ENCODE results near the gene MRC2. TPM values are rescaled to one million over a fixed set of nuclear protein-coding genes. Genes with fewer than 3 reads are reported as not detected.

MRC2 gene
- polyA plus RNA-seq, 1 experiment, result 271 TPM

DNA sequence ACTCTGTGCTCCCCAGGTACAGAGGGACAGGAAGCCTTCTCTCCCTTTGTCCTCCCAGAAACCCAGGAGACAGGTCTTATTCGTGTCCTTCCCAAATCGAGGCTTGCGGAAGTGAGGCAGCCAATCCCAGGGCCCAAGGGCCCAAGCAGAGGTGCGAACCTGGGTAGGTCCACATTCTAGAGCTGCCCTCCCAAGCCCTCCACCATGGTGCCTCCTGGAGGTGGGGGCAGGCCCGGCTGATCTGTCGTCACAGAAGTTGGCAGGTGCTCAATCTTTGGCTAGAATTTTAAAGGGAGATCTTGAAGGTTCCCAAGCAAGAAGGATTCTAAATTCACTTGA, 21.5 kb downstream of the MRC2 start:
- Histone ChIP-seq H3K27me3 (ENCODE audit: control insufficient read depth, insufficient read depth, low read length) (no peaks in the 10 kb centered on the region), H3K4me3 (ENCODE audit: low read depth, low read length) (no peak overlapping the region), H3K36me3 (ENCODE audit: control insufficient read depth, insufficient read depth, low read length) (peaks cover 3% of the 10 kb centered on the region)
- ChIA-PET CTCF (interaction anchor here (0.6 to 1.4 kb wide), 4 partner anchors 10 to 96 kb away, joined by 3 to 5 read pairs (median 4); no protein-coding TSS in a partner anchor), POLR2A (no interaction called here)
- no peak for DNase-seq (ENCODE audit: low read depth)
- TF ChIP-seq, protein P1, sequence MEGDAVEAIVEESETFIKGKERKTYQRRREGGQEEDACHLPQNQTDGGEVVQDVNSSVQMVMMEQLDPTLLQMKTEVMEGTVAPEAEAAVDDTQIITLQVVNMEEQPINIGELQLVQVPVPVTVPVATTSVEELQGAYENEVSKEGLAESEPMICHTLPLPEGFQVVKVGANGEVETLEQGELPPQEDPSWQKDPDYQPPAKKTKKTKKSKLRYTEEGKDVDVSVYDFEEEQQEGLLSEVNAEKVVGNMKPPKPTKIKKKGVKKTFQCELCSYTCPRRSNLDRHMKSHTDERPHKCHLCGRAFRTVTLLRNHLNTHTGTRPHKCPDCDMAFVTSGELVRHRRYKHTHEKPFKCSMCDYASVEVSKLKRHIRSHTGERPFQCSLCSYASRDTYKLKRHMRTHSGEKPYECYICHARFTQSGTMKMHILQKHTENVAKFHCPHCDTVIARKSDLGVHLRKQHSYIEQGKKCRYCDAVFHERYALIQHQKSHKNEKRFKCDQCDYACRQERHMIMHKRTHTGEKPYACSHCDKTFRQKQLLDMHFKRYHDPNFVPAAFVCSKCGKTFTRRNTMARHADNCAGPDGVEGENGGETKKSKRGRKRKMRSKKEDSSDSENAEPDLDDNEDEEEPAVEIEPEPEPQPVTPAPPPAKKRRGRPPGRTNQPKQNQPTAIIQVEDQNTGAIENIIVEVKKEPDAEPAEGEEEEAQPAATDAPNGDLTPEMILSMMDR (IDR thresholded peaks at IDR 0.05; ENCODE audit: insufficient read depth, low read depth, low read length), result no peak

DNA sequence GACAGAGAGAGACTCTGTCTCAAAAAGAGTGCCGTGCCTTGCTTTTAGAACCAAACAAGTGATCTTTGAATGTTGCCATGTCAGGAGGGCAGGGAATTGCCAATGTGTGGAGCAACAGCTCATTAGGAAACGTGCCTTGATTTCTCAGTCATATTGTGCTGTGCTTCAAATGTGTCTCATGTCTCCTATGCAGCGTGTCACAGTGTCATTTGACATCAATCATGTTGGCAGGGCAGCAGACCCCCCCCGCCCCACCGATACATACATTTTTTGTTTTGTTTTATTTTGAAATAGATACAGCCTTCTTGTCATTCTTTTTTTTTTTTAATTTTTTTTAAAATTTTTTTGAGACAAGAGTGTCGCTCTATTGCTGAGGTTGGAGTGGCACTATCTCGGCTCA, 22.1 kb downstream of the MRC2 start:
- ChIA-PET CTCF (interaction anchor here (1.4 kb wide), 1 partner anchor 97 kb away, joined by 3 read pairs; no protein-coding TSS in a partner anchor), POLR2A (no interaction called here)
- Histone ChIP-seq H3K4me3 (ENCODE audit: low read depth, low read length) (no peak overlapping the region), H3K36me3 (ENCODE audit: control insufficient read depth, insufficient read depth, low read length) (peaks cover 3% of the 10 kb centered on the region), H3K27me3 (ENCODE audit: control insufficient read depth, insufficient read depth, low read length) (no peaks in the 10 kb centered on the region)
- DNase-seq (ENCODE audit: low read depth), result no peak
- TF ChIP-seq, protein P1 (IDR thresholded peaks at IDR 0.05; ENCODE audit: insufficient read depth, low read depth, low read length), result no peak

DNA sequence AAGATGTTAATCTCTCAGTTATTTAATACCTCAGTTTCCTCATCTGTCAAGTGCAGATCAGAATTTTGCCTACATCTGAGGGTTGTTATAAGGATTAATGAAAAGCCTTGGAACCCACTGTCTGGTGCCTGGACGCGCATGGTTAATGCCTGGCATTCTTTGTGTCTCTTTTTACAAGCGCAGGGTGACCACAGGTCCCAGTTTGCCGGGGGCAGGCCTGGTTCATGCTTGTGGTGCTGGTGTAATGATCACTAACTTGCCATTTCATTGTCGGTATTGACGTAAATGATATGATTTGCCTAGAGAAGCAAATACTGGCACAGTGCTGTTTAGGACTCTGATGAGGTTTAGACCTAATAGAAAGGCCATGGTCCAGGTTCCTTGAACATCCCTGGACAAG, 23.1 kb downstream of the MRC2 start:
- Histone ChIP-seq H3K36me3 (ENCODE audit: control insufficient read depth, insufficient read depth, low read length) (peaks cover 3% of the 10 kb centered on the region), H3K4me3 (ENCODE audit: low read depth, low read length) (no peak overlapping the region), H3K27me3 (ENCODE audit: control insufficient read depth, insufficient read depth, low read length) (no peaks in the 10 kb centered on the region)
- DNase-seq (ENCODE audit: low read depth), result no peak
- ChIA-PET CTCF (no interaction called here), POLR2A (no interaction called here)
- TF ChIP-seq, protein P1 (IDR thresholded peaks at IDR 0.05; ENCODE audit: insufficient read depth, low read depth, low read length), result no peak

DNA sequence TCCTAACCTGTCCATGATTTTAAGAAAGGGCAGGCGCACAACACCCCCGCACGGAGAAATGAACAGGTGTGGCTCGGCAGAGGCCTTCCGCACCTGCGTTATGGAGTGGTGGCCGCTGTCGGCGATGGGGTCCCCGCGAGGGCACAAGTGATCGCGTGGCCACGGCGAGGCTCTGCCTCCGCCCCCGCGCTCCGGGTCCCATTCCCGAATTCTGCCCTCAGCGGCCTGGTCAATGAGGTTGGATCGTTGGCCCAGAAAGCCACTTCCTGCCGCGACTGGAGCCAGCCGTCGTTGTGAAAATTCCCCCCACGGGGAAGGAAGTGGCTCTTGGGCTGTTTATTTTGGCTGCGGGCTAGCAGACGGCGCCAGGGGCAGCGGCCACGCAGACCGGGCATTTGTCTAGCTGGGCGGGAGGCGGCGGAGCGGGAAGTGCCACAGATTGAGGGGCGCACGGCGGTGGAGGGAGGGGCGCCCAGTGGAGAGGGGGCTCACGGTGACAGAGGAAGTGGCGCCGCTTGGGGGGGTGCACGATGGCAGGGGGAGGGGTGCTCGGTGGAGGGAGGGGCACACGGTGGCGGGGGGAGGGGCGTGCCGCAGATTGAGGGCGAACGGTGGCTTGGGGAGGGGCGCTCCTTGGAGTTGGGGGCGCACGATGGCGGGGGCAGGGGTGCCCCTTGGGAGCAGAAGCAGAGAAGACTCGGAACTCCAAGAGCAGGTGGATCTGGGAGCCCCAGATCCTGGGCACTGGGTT, 25.0 kb downstream of the MRC2 start:
- POLR2A ChIA-PET, result interaction anchor here (0.6 kb wide), 1 partner anchor 55 kb away, joined by 9 read pairs; no protein-coding TSS in a partner anchor
- peak overlapping the region; percentile 38 for H3K4me3 ChIP-seq (ENCODE audit: low read depth, low read length)
- CTCF ChIA-PET, result no interaction called here
- TF ChIP-seq, protein P1 (IDR thresholded peaks at IDR 0.05; ENCODE audit: insufficient read depth, low read depth, low read length), result no peak
- DNase-seq (ENCODE audit: low read depth), result no peak
- no peaks in the 10 kb centered on the region for H3K27me3 ChIP-seq (ENCODE audit: control insufficient read depth, insufficient read depth, low read length)
- H3K36me3 ChIP-seq (ENCODE audit: control insufficient read depth, insufficient read depth, low read length), result peaks cover 2% of the 10 kb centered on the region

DNA sequence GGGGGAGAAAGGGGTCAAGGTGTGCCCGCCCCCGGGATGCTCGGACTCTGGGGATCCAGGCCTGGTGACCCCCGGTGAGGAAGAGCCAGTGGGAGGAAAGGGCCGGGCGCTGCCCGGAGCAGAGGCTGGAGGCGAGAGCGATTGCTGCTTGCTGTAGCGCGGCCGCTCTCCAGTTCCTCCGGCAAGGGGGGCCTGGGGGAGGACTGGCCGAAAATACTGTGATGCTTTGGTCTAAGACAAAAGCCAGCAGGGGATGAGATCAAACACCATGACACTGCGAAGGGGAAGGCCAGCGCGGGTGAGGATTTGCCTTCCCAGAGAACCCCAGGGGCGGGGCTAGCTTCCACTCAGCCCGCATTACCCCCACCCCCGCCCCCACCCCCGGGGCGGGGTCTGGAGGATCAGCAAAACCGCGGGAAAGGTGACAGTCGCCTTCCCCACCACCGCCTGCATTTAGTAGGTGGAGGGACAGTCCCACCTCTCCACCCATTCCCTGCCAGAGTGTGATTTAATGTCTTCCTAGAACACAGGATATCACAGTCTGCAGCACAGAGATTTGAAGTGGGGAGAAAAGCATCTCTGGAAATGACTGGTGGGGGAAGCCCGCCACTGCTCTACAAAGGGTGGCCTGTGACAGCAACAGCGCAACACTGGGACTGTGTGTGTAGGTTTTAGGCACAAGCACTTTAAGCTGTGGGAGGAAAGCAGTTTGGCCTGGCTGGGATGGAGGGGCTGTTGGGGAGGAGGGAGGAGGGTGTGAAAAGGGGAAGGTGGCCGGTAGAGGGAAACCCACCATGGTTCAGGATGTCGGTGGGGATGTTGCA, 25.7 kb downstream of the MRC2 start:
- POLR2A ChIA-PET, result no interaction called here
- Histone ChIP-seq H3K4me3 (ENCODE audit: low read depth, low read length) (peak overlapping the region; percentile 38), H3K36me3 (ENCODE audit: control insufficient read depth, insufficient read depth, low read length) (peaks cover 7% of the 10 kb centered on the region), H3K27me3 (ENCODE audit: control insufficient read depth, insufficient read depth, low read length) (no peaks in the 10 kb centered on the region)
- TF ChIP-seq, protein P1 (IDR thresholded peaks at IDR 0.05; ENCODE audit: insufficient read depth, low read depth, low read length), result peak; percentile 21
- CTCF ChIA-PET, result interaction anchor here (1.0 kb wide), 1 partner anchor 11 kb away, joined by 4 read pairs; no protein-coding TSS in a partner anchor
- DNase-seq (ENCODE audit: low read depth), result no peak

Measured in BJ (cell line).